GM19193 (cell line): ENCODE results near the gene TSPAN4.

Source experiments
- POLR2A ChIP-seq: IDR thresholded peaks from 4 replicates; pipeline ENCODE4 v1.6.1; 2011; ENCODE audit not compliant: insufficient read depth, insufficient read length; ENCODE audit errors: extremely low read depth

TSPAN4 gene

DNA sequence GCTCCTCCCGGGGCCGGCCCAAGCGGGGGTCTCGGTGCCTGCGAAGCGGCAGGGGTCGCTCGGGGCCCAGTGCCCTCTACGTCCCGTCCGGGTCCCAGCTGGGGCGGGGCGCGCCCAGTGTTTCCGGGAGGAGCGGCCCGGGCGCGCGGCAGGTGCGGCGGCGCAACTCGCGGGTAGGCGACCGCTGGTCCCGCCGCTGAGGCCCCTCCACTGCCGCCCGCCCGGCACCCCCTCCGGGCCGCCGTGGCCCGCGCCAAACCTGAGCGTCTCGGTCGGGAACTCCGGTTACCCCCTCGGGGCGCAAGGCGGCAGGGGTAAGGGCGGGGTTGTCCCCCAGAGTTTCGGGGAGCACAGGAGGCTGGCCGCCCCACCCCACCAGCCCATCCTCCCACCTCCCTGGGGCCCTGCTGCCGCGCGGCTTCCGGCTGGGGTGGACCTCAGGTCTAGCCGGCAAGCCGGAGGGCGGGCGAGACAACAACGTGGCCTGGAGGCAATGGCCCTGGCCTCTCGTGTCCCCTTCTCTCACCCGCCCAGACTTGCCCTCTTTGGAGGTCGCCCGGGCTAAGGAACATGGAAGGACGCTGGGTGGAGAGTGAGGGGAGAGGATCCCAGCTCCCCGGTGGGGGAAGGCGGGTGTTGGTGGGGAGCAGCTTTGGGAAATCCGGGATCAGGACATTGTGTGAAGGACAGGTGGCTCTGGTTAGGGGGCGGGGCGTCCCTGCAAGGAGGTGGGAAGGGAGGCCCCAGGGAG is 15.3 kb upstream of the TSPAN4 start:
- no peak for TF ChIP-seq POLR2A

DNA sequence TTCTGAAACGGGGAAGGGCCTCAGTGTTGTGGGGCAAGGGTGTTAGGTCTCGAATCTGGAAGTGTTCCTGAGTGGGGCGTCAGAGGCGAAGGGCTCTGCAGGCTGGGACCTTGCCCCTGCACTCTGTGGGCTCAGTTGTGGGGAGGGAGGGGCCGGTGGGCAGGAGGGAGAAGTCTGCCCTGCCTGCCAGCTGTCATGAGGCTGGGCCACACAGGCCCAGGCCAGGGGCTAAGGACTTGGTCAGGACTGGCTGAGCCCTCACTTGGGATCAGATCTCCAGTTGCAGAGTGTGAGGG is 14.8 kb upstream of the TSPAN4 start, which contains the start of gene CRACR2B:
Gene CRACR2B (plus strand): TSS at position 23 of the 296 bp plus-strand sequence. CDS start 689 bp downstream, outside the sequence.
- TF ChIP-seq POLR2A: no peak

DNA sequence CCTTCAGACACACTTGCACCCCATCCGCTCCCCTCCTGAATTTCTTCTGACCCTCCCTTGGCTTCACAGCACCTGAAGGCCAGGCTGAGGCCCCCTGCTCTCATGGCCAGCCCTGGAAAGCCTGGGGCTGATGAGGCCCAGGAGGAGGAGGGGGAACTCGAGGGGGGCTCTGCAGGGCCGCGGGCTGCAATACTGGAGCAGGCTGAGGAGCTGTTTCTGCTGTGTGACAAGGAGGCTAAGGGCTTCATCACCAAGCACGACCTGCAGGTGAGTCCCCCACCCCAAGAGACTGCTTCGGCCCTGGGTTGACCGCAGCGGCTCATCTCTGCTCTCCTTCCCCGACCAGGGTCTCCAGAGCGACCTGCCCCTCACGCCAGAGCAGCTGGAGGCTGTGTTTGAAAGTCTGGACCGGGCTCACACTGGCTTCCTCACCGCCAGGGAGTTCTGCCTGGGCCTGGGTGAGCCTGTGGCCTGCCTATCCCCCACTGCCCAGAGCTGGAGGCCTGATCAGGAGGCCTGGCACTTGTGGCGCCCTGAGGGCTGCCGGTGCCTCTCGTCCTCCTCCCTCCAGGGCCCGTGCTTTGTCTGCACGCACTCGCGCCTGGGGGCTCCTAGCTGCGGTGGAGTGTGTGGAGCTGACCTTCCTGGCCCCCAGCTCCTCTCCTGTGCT is 14.0 kb upstream of the TSPAN4 start:
- TF ChIP-seq POLR2A: no peak

DNA sequence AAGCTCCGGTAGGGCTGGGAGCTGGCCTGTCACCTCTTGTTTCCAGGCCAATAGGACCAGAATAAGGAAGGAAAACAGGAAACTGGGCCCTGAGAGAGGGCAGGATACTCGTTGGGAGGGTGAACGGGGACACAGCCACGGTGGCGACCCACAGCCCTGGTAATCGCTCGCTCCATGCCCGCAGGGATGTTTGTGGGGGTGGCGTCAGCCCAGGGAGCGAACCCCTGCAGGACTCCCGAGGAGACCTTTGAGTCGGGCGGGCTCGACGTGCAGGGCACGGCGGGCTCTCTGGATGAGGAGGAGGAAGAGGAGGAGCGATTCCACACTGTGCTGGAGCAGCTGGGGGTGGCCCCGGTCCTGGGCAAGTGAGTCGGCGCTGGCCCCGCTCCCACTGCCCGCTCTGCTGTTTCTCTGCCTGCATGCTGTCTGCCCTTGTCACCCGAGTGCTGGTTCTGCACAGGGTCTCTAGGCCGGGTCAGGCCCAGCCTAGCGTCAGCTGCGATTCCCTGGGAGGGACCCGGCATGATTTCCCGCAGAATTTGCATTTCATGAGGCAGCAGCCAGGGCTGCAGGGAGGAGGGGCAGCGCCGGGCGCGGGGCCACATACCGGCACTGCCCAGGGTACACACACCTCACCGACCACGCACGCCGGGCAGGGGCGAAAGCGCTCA is 13.3 kb upstream of the TSPAN4 start:
- TF ChIP-seq POLR2A: no peak

DNA sequence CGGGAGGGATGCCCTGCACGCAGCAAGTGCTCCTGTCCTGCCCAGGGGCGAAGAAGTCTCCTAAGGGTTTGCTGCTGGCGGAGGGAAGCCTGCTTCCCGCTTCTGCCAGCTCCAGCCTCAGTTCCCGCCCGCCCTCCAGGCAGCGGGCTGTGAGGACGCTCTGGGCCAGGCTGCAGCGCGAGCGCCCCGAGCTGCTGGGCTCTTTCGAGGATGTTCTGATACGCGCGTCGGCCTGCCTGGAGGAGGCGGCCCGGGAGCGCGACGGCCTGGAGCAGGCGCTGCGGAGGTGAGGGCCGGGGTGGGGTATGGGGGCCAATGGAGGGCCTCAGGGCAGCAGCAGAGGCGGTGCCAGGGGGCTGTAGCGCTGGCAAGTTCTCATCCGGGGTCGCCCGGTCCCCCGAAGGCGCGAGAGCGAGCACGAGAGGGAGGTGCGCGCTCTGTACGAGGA is 12.8 kb upstream of the TSPAN4 start:
- TF ChIP-seq POLR2A: no peak

DNA sequence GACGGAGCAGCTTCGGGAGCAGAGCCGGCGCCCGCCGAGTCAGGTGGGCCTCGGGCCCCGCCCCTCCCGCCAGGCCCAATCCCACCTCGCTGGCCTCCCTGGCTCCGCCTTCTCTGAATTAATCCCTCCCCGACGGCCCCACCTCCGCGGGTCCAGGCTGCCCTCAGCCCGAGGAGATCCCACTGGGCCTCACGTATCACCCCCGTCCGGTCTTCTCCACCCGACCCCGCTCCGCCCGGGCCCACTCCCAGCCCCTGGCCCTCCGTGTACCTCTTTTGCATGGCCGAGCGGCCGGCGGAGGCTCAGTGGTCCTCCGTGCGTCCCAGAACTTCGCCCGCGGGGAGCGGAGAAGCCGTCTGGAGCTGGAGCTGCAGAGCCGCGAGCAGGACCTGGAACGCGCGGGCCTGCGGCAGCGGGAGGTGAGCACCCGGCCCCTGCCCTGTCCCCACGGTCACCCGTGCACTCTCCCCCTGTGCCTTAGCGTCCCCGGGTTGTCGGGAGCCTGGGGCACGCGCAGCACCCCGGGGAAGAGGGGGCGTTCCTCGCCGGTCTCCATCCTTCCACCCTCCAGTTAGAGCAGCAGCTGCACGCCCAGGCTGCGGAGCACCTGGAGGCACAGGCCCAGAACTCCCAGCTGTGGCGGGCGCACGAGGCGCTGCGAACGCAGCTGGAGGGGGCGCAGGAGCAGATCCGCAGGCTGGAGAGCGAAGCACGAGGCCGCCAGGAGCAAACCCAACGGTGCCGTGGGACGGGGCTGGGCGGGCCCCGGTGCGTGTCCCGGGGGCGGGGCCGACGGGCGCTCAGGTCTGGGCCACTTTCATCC is 12.1 kb upstream of the TSPAN4 start:
- no peak for TF ChIP-seq POLR2A

DNA sequence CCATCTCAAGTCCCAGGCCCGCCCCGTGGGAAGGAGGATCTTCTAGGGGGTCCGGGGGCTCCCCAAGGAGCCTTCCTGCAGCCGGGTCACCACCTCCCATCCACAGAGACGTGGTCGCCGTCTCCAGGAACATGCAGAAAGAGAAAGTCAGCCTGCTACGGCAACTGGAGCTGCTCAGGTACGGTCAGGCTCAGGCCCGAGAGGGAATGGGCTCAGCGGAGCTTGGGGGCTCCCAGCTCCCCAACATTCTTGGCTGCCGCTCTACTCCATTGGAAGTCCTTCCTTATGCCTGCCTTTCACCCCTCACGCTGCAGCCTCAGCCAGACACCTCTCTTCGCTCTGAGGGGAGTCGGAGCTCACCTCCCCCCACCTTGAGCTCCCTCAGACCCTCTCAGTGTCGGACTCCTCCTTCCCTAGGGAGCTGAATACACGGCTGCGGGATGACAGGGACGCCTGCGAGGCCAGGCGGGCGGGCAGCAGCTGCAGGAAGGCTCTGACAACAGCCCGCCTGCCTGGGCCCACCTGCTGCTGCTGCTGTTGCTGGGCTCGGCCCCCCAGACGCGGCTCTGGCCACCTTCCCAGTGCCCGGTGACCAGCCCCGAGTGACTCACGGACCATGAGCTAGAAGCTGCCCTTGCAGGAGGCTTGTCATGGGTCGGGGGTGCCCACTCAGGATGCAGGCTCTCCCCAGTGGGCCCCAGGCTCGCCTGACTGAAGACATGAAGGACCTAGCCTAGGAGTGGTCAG is 11.4 kb upstream of the TSPAN4 start:
- no peak for TF ChIP-seq POLR2A

DNA sequence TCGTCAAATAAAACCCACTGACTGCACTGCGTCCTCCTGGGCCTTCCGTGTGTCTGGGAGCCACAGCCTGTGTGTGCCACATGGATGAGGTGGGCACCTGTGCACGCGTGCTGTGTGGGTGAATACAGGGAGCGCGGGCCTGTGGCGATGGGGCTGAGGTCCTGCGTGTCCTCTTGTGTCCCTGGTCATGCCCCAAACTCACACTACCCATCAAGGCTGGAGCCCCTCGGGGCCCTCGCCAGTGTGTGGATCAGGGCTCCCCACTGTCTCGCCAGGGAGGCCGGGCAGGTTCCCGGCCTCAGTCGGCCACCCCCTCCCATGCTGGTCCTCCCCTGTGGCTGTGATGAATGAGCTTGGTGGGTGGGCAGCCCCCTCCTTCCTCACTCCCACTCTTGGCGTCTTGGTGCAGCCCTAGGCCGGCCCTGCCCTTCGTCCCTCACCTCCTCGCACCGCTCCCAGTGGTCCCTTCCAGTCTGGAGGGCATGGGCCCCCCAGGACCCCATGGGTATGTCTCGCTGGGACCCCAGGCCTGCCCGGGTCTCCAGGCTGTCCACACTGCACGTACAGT is 10.6 kb upstream of the TSPAN4 start:
- TF ChIP-seq POLR2A: no peak

DNA sequence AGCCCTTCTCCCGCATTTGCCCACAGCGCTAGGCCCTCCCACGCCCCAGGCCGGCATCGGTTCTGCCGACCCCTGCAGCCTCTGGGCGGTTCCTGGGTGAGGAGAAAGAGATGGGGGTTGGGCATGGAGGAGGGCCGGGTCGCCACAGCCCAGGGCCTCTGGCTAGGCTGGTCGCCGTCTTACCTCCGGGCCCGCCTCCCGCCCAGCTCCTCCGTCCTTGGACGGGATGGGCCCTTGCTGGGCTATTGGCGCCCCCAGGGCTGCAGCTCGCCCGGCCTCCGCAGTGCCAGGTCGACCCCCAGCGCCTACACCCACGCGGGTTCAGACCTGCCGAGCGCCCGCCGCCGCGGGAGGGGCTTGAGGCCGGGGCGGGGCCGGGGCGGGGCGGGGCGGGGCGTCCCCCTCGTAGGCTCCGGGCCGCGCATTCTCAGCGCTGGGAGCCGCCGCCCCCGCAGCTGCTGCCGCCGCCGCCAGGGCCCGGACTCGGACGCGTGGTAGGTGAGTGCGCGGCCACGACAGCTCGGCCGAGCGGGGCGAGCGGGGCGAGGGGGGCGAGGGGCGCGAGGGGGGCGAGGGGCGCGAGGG is 10.0 kb upstream of the TSPAN4 start, which contains the start of gene CD151:
Gene CD151 (plus strand): TSS at position 424 of the 585 bp plus-strand sequence. CDS start 3,118 bp downstream, outside the sequence.
- TF ChIP-seq POLR2A: no peak

DNA sequence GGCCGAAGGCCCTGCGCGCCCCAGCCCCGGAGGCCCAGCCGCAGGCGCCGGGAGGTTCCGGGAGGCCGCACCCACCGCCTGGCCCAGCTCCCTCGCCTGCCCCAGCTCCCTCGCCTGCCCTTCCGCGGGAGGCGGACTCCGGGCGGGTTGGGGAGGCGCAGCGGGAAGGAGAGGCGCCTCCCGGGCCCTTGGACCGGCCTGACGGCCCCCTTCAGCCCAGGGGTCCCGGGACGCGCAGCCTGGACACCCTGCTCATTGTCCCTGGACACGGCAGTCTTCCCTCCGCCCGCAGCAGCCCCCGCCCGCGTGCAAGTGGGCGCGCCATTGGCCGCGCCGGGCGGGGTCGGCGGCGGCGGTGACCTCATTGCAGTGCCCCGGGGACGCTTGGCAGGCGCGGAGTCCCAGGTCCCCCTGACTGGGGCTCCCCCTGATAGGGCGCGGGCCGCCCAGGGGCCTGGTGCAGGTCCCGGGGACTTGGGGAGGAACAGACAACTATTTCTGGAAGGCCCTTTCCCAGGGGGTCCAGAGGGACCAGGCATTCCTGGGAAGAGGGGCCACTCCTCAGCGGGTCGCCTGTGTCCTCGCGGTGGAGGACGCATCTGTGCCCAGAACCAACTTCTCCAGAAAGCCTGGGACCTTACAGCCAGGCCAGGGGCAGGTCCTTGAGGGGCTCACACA is 9.4 kb upstream of the TSPAN4 start:
- TF ChIP-seq POLR2A: no peak

DNA sequence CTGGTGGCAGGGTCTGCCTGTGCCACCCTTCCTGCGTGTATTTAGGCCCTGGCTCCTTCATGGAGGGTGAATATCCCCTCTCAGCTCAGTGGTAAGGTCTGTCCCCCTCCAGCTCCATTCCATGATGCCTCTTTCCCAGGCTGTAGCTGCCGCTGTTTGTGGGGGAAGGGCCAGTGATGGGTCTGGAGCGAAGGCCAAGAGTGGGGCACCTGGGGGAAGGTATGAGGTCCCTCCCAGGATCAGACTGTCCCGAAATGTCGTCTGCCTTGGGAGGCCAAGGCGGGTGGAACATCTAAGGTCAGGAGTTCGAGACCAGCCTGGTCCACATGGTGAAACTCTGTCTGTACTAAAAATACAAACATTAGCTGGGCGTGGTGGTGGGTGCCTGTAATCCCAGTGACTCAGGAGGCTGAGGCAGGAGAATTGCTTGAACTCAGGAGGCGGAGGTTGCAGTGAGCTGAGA is 8.8 kb upstream of the TSPAN4 start:
- no peak for TF ChIP-seq POLR2A

DNA sequence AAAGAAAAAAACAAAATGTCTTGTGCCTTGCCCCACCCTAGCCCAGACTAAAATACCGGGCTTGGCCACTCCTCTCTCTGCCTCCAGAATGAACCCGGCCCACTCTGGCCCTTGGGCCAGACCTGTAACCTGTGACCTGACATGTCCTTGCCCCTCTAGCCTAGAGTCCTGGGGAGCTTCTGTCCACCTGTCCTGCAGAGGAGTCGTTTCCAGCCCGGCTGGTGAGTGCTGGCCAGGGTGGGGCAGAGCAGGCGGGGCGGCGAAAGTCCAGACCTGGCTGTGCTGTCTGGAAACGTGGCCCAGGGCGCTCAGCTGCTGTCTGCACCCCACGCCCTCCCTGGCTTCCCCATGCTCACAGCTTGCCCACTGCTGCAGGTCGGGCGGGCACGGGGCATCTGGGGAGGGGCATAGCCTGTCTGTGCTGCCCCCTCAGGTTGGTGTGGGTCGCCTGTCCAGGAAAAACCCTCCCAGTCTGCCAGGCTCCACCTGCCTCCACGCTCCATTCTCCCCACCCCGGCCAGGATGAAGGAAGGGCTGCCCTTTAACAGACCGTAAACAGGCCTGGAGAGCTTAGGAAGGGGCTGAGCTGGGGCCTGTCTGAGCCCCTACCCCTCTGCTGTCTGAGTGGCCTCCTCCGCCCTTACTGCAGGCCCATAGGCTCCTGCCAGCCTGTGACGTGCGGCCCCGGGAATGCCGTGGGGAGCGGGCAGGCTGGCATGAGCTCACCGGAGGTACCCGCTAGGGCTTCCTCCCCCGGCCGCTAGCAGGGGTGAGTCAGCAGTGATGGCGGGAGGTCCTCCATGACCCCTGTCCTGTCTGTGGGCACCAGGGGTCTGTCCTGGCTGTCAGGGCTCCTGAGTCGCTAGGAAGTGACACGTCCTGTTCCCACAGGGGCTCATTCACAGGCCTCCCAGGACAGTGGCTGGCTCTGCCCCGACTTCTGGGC is 8.0 kb upstream of the TSPAN4 start:
- no peak for TF ChIP-seq POLR2A
